PC-9 (cell line): ENCODE measurements around the gene AKAIN1. TPM values are rescaled to one million over a fixed set of nuclear protein-coding genes. Genes with fewer than 3 reads are reported as not detected.

ENCODE experiments used
- BruUV-seq: library from RNA; stranded (reverse); fragments of 400-500 nt; replicated peaks from 2 replicates; lab custom pipeline; 2021; lab: Mats Ljungman, UMichigan
- CTCF ChIA-PET: fragments of 300-600 bp; sonication (Branson Sonifier 250); formaldehyde crosslinking; loops from one replicate; lab custom pipeline; 2022; ENCODE audit warnings: antibody characterized with exemption; lab: Charles Lee
- POLR2A ChIA-PET: fragments of 300-600 bp; sonication (Branson Sonifier 250); formaldehyde crosslinking; loops from one replicate; lab custom pipeline; 2022; ENCODE audit warnings: antibody characterized with exemption; ENCODE audit not compliant: unreplicated experiment; lab: Charles Lee
- DNase-seq, 2 experiments: peaks; one replicate each; pipeline versions ENCODE4 v3.0.0 to v3.0.0-alpha.2; 2015 to 2022; ENCODE audit warnings: mixed read lengths in 1 of 2
- H2AFZ ChIP-seq: fragments of 200-600 bp; sonication (generic); 2 replicates; pipeline ENCODE4 v1.8.1; 2017; ENCODE audit warnings: antibody characterized with exemption
- H3F3A ChIP-seq: fragments of 200-600 bp; sonication (generic); 2 replicates; pipeline ENCODE4 v1.8.1; 2017; ENCODE audit warnings: antibody characterized with exemption, mild to moderate bottlenecking, low read depth; ENCODE audit not compliant: insufficient read depth
- H3K27ac ChIP-seq: fragments of 200-600 bp; sonication (generic); 2 replicates; pipeline ENCODE4 v1.6.1; 2016; ENCODE audit warnings: mixed run types
- H3K27me3 ChIP-seq: fragments of 200-600 bp; sonication (generic); 2 replicates; pipeline ENCODE4 v1.6.1; 2016; ENCODE audit warnings: low read depth, mixed run types; ENCODE audit not compliant: insufficient read depth
- H3K36me3 ChIP-seq: fragments of 200-600 bp; sonication (generic); 2 replicates; pipeline ENCODE4 v1.6.1; 2016; ENCODE audit warnings: low read depth, mixed run types
- H3K4me1 ChIP-seq: fragments of 200-600 bp; sonication (generic); replicated peaks from 2 replicates; pipeline ENCODE4 v1.6.1; 2016; ENCODE audit warnings: mixed run types; ENCODE audit not compliant: insufficient read depth
- H3K4me2 ChIP-seq: fragments of 200-600 bp; sonication (generic); 2 replicates; pipeline ENCODE4 v1.6.1; 2017; ENCODE audit warnings: mixed run types
- H3K4me3 ChIP-seq: fragments of 200-600 bp; sonication (generic); 2 replicates; pipeline ENCODE4 v1.6.1; 2016; ENCODE audit warnings: mixed run types
- H3K79me2 ChIP-seq: fragments of 200-600 bp; sonication (generic); 2 replicates; pipeline ENCODE4 v1.6.1; 2017; ENCODE audit warnings: low read depth, mixed run types
- H3K9me2 ChIP-seq: fragments of 200-600 bp; sonication (generic); 2 replicates; pipeline ENCODE4 v1.8.1; 2017; ENCODE audit warnings: mild to moderate bottlenecking; ENCODE audit not compliant: insufficient read depth
- H3K9me3 ChIP-seq: fragments of 200-600 bp; sonication (generic); 2 replicates; pipeline ENCODE4 v1.8.1; 2016; ENCODE audit warnings: low read depth; ENCODE audit not compliant: insufficient read depth
- H4K20me1 ChIP-seq: fragments of 200-600 bp; sonication (generic); 2 replicates; pipeline ENCODE4 v1.8.1; 2017; ENCODE audit not compliant: insufficient read depth
- CTCF ChIP-seq: fragments of 200-600 bp; sonication (generic); conservative IDR thresholded peaks from 2 replicates; pipeline ENCODE4 v1.6.1; 2017; ENCODE audit warnings: mixed run types, antibody characterized with exemption, mild to moderate bottlenecking, moderate library complexity
- EZH2 ChIP-seq: fragments of 200-600 bp; sonication (generic); IDR thresholded peaks from 2 replicates; pipeline ENCODE4 v1.8.0; 2017; ENCODE audit warnings: antibody characterized with exemption, low read depth
- intact Hi-C: fragments of 100-400 bp; cut with micrococcal nuclease; formaldehyde crosslinking; loops from one replicate; pipeline ENCODE4 v1.10.0; 2022; ENCODE audit not compliant: unreplicated experiment
- total RNA-seq: library from RNA; stranded (reverse); gene quantifications from 2 replicates; pipeline ENCODE4 v1.2.3, GENCODE V29; 2021

Gene AKAIN1
- total RNA-seq, 1 experiment from 2014 or later, result not detected

GRCh38 chr18:5180254-5180653 lies 16.8 kb downstream of the AKAIN1 start:
- Histone ChIP-seq H2AFZ (no peak overlapping the region), H3F3A (no peaks in the 10 kb centered on the region), H3K9me3 (no peaks in the 10 kb centered on the region), H3K36me3 (no peaks in the 10 kb centered on the region), H3K4me3 (no peak overlapping the region), H4K20me1 (no peaks in the 10 kb centered on the region), H3K27me3 (no peaks in the 10 kb centered on the region), H3K79me2 (no peaks in the 10 kb centered on the region), H3K9me2 (no peaks in the 10 kb centered on the region), H3K27ac (no peak overlapping the region), H3K4me1 (no peaks in the 10 kb centered on the region), H3K4me2 (no peak overlapping the region)
- POLR2A ChIA-PET, result no interaction called here
- no peak for TF ChIP-seq CTCF
- TF ChIP-seq EZH2, result no peak
- intact Hi-C loops, result no loop called here
- BruUV-seq, result no TSS peak
- CTCF ChIA-PET, result no interaction called here
- no peak for DNase-seq

- H3K4me3 ChIP-seq, result no peak overlapping the region
- intact Hi-C loops, result no loop called here
- H3K27me3 ChIP-seq, result no peaks in the 10 kb centered on the region
- CTCF ChIA-PET, result no interaction called here
- no peaks in the 10 kb centered on the region for H4K20me1 ChIP-seq
- DNase-seq, result no peak
- no TSS peak for BruUV-seq
- H3F3A ChIP-seq, result no peaks in the 10 kb centered on the region
- no peak overlapping the region for H2AFZ ChIP-seq
- POLR2A ChIA-PET, result no interaction called here
- H3K4me2 ChIP-seq, result no peak overlapping the region
- H3K4me1 ChIP-seq, result no peaks in the 10 kb centered on the region
- H3K36me3 ChIP-seq, result no peaks in the 10 kb centered on the region
- no peaks in the 10 kb centered on the region for H3K79me2 ChIP-seq
- no peak for TF ChIP-seq EZH2
- TF ChIP-seq CTCF, result no peak
- H3K9me3 ChIP-seq, result no peaks in the 10 kb centered on the region
- no peak overlapping the region for H3K27ac ChIP-seq
- no peaks in the 10 kb centered on the region for H3K9me2 ChIP-seq
Observed at GRCh38 chr18:5178519-5178918, 18.5 kb downstream of the AKAIN1 start.

GRCh38 chr18:5175378-5175777 lies 21.7 kb downstream of the AKAIN1 start:
- Histone ChIP-seq H4K20me1 (no peaks in the 10 kb centered on the region), H3K27ac (no peak overlapping the region), H3K9me2 (no peaks in the 10 kb centered on the region), H3K9me3 (no peaks in the 10 kb centered on the region), H3K36me3 (no peaks in the 10 kb centered on the region), H3K27me3 (no peaks in the 10 kb centered on the region), H3K4me1 (no peaks in the 10 kb centered on the region), H3K4me3 (no peak overlapping the region), H3K79me2 (no peaks in the 10 kb centered on the region), H3K4me2 (no peak overlapping the region), H3F3A (no peaks in the 10 kb centered on the region), H2AFZ (no peak overlapping the region)
- BruUV-seq, result no TSS peak
- ChIA-PET POLR2A (no interaction called here), CTCF (no interaction called here)
- intact Hi-C loops, result no loop called here
- DNase-seq, result no peak
- TF ChIP-seq EZH2 (no peak), CTCF (no peak)
